ENCODE results near the gene NDRG2. TPM values are rescaled to one million over a fixed set of nuclear protein-coding genes. Genes with fewer than 3 reads are reported as not detected.

Gene NDRG2
- total RNA-seq, 1 experiment from 2014 or later: 8.0 TPM

GRCh38 chr14:21047378-21047781, 22.5 kb upstream of the NDRG2 start:
- Histone ChIP-seq H3K4me3 (ENCODE audit: low read depth, low read length, poor library complexity, severe bottlenecking) (no peak overlapping the region), H3K27me3 (replicated peaks; ENCODE audit: insufficient read depth, low read depth, low read length, poor library complexity) (no peaks in the 10 kb centered on the region), H3K36me3 (ENCODE audit: insufficient read depth, low read length, poor library complexity, severe bottlenecking) (no peaks in the 10 kb centered on the region), H3K27ac (ENCODE audit: low read depth, low read length, poor library complexity, severe bottlenecking) (no peak overlapping the region), H3K9me3 (ENCODE audit: low read depth, low read length, poor library complexity, severe bottlenecking) (no peaks in the 10 kb centered on the region), H3K4me1 (ENCODE audit: insufficient read depth, low read length, poor library complexity, severe bottlenecking) (no peaks in the 10 kb centered on the region)
- CTCF ChIA-PET: no interaction called here
- POLR2A ChIA-PET (ENCODE audit: low non-redundant PET): no interaction called here
- DNase-seq (ENCODE audit: low spot score): no peak
- BruUV-seq (replicated peaks): no TSS peak
- intact Hi-C loops (cut with micrococcal nuclease; ENCODE audit: unreplicated experiment): no loop called here
- TF ChIP-seq EZH2 (IDR thresholded peaks at IDR 0.05; ENCODE audit: borderline replicate concordance, low read depth, low read length, poor library complexity, severe bottlenecking) (no peak), CTCF (conservative IDR thresholded peaks at IDR 0.05; ENCODE audit: low read depth, low read length) (no peak)

GRCh38 chr14:21043974-21044618, 19.2 kb upstream of the NDRG2 start:
- DNase-seq (ENCODE audit: low spot score): peak; percentile 10
- H3K27ac ChIP-seq (ENCODE audit: low read depth, low read length, poor library complexity, severe bottlenecking): no peak overlapping the region
- CTCF ChIA-PET: no interaction called here
- no peak overlapping the region for H3K4me3 ChIP-seq (ENCODE audit: low read depth, low read length, poor library complexity, severe bottlenecking)
- intact Hi-C loops (cut with micrococcal nuclease; ENCODE audit: unreplicated experiment): no loop called here
- TF ChIP-seq EZH2 (IDR thresholded peaks at IDR 0.05; ENCODE audit: borderline replicate concordance, low read depth, low read length, poor library complexity, severe bottlenecking): no peak
- TF ChIP-seq CTCF (conservative IDR thresholded peaks at IDR 0.05; ENCODE audit: low read depth, low read length): no peak
- no peaks in the 10 kb centered on the region for H3K27me3 ChIP-seq (replicated peaks; ENCODE audit: insufficient read depth, low read depth, low read length, poor library complexity)
- H3K36me3 ChIP-seq (ENCODE audit: insufficient read depth, low read length, poor library complexity, severe bottlenecking): no peaks in the 10 kb centered on the region
- H3K4me1 ChIP-seq (ENCODE audit: insufficient read depth, low read length, poor library complexity, severe bottlenecking): no peaks in the 10 kb centered on the region
- no peaks in the 10 kb centered on the region for H3K9me3 ChIP-seq (ENCODE audit: low read depth, low read length, poor library complexity, severe bottlenecking)
- no TSS peak for BruUV-seq (replicated peaks)
- POLR2A ChIA-PET (ENCODE audit: low non-redundant PET): no interaction called here

- no peak overlapping the region for H3K4me3 ChIP-seq (ENCODE audit: low read depth, low read length, poor library complexity, severe bottlenecking)
- DNase-seq (ENCODE audit: low spot score): no peak
- no peaks in the 10 kb centered on the region for H3K27me3 ChIP-seq (replicated peaks; ENCODE audit: insufficient read depth, low read depth, low read length, poor library complexity)
- CTCF ChIA-PET: no interaction called here
- intact Hi-C loops (cut with micrococcal nuclease; ENCODE audit: unreplicated experiment): no loop called here
- no peak for TF ChIP-seq EZH2 (IDR thresholded peaks at IDR 0.05; ENCODE audit: borderline replicate concordance, low read depth, low read length, poor library complexity, severe bottlenecking)
- TF ChIP-seq CTCF (conservative IDR thresholded peaks at IDR 0.05; ENCODE audit: low read depth, low read length): no peak
- no peak overlapping the region for H3K27ac ChIP-seq (ENCODE audit: low read depth, low read length, poor library complexity, severe bottlenecking)
- no peaks in the 10 kb centered on the region for H3K4me1 ChIP-seq (ENCODE audit: insufficient read depth, low read length, poor library complexity, severe bottlenecking)
- no peaks in the 10 kb centered on the region for H3K36me3 ChIP-seq (ENCODE audit: insufficient read depth, low read length, poor library complexity, severe bottlenecking)
- POLR2A ChIA-PET (ENCODE audit: low non-redundant PET): no interaction called here
- no peaks in the 10 kb centered on the region for H3K9me3 ChIP-seq (ENCODE audit: low read depth, low read length, poor library complexity, severe bottlenecking)
- no TSS peak for BruUV-seq (replicated peaks)
Measured at GRCh38 chr14:21043387-21043973, 18.6 kb upstream of the NDRG2 start.
